Hematopoietic multipotent progenitor cell treated with erythropoietin and hydrocortisone succinate and interleukin-3 and kit ligand, for 6 days (in vitro differentiated cells): Measurements from ENCODE around the gene PPP2R2C.

ENCODE experiments used
- DNase-seq: peaks from one replicate; pipeline ENCODE4 v3.0.0-alpha.2; 2015

The PPP2R2C gene

GRCh38 chr4:6493658-6494304, 21.4 kb upstream of the PPP2R2C start:
- DNase-seq: no peak

GRCh38 chr4:6492861-6493657, 20.6 kb upstream of the PPP2R2C start:
- DNase-seq: no peak

DNA sequence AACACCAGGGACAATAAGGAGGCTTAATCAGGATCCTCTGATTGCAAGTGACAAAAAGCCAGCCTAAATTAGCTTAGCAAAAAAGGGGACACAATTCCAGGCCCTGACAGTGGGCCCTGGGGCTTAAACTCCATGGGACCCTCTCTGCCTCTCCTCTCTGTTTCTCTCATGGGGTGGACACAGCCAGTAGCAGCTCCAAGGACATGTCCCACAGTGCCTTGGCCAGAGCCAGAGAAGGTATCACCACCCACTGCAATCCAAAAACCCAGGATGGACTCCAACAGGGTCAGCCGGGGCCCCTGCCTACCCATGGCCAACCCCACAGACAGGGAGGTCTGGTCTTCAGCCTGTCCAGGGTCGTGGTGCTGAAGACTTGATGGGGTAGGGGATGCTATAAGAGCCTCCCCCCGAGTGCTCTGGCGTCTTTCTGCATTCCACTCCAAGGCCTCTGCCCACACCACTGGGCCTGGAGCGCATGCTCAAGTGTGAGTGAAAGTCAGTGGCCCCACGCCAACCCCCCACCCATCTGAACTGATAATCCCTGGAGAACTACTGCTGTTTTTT, 19.7 kb upstream of the PPP2R2C start:
- DNase-seq: no peak

DNA sequence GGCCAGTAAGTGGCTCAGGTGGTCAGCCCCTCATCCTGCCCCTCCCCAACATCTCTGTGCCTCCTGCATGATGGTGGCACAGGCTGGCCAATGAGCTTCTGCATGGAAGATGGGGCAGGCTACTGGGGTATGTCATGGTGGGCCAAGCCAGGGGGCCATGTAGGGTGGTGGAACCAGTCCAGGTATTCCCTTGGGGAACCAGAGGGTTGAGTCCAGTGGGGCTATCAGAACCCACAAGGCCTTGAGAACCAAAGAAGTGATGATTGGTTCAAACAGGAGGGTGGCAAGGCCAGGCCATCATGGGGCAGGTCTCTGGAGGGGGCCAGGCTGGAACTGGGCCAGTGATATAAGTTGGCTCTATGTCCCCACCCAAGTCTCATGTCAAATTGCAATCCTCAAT, 18.8 kb upstream of the PPP2R2C start:
- no peak for DNase-seq

DNA sequence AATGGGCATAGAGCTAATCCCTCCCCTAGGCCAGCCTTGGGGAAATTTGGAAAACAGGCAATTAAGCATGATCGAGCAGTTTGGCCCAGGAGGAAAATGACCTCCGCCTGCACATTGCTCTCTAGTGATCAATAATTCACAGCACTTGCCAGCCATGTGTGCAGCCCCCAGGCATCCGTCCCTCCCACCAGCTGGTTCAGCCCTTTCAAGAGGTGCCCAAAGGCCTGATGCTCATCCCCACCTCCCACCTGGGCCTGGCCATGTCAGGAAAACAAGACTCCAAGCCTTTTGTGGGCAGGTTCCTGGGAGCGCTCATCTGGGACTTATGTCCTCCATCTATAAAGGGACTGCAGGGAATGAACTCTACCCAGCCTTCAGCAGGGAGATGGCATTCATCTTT, 17.5 kb upstream of the PPP2R2C start:
- no peak for DNase-seq

DNA sequence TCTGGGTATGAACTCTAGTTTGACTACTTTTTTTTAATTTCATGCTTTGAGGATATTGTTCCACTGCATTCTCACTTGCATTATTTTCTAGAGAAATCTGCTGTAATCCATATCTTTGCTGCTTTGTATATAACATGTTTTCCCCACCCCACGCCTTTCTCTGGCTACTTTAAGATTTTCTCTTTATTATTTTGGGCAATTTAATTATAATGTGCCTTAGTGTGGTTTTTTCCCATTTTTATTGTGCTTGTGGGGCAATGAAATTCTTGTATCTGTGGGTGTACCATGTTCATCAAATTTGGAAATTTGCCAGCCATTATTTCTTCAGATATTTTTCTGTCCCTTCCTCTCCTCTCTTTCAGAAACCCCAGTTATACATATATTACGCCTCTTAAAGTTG, 15.1 kb upstream of the PPP2R2C start:
- DNase-seq: no peak

DNA sequence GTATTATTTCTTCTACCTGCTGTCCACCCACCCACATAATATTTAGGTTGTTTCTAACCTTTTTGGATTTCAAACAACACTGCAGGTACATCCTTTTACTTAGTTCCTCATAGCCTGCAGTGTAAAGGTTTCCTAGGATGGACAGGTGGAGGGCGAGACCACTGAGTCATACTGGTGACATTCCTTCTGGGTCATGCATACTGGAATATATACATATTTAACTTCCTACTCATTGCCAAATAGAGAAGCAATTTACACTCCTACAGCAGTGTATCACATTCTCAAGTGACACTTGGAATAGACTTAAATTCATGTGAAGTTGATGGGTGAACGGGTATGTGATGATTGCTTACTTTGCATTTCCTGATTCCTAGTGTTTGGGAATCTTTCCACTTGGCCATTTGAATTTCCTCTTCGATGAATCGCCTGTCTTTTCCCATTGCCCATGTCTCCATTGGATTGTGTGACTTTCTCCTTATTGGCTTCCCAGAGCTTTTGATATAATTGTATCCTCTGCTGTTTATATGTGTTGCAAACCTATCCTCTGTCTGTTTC, 8.2 kb upstream of the PPP2R2C start:
- DNase-seq: no peak

GRCh38 chr4:6478546-6479220, 6.3 kb upstream of the PPP2R2C start:
- DNase-seq: no peak

GRCh38 chr4:6476893-6477292, 4.5 kb upstream of the PPP2R2C start:
- no peak for DNase-seq

DNA sequence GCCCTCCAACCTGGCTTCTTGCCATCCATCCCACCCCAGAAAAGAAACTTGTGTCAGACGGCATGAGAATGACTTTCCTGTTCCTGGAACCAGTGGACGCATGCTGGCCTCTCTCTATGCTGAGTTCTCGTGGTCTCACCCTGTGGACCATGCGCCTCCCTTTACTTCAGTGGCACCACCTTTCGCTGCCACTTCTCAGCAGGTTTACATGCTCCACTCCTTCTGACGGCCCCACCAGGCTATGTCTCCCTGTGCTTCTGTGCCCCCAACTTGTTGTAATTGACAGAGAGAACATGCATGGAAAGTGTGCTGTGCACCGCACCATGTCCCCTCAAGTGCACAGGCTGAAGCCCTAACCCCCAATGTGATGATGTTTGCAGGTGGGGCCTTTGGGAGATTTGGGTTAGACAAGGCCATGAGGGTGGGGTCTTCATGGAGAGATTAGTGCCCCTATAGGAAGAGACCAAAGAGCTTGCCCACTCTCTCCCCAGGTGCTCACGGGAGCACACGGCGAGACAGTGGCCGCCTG, 3.1 kb upstream of the PPP2R2C start:
- DNase-seq: no peak

DNA sequence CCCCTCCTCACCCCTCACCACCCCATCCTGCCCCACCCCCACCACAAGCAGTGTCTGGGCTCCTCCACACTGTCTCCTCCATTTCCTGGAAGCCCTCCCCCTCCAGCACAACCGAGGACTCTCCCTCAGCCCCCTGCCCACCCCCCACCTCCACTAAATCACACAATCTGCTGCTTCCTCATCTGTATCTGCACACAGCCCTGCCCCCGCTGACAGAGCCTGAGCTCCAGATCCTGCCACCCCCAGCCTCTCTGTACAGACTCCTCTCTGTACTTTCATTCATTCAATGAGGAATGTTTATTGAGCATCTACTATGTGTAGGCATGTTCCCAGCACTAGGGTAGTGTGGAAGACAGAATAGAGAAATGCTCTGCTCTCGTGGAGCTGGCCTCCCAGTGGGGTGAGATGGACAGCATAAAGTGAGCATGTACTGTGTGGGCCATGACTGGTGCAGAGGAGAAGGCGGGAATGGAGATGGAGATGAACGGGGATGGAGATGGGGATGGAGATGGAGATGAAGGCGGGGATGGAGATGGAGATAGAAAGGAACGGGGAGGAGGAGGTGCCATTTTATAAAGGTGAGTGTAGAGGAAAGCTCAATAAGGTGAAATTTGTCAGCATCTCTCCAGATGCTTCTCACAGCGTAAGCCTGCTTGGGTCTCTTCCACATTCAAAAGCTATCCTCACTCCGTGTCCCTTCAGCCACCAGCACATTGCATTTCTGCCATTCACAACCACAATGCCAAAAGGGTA, 2.5 kb upstream of the PPP2R2C start:
- no peak for DNase-seq

GRCh38 chr4:6474053-6474568, 1.7 kb upstream of the PPP2R2C start:
- DNase-seq: peak; percentile 54

DNA sequence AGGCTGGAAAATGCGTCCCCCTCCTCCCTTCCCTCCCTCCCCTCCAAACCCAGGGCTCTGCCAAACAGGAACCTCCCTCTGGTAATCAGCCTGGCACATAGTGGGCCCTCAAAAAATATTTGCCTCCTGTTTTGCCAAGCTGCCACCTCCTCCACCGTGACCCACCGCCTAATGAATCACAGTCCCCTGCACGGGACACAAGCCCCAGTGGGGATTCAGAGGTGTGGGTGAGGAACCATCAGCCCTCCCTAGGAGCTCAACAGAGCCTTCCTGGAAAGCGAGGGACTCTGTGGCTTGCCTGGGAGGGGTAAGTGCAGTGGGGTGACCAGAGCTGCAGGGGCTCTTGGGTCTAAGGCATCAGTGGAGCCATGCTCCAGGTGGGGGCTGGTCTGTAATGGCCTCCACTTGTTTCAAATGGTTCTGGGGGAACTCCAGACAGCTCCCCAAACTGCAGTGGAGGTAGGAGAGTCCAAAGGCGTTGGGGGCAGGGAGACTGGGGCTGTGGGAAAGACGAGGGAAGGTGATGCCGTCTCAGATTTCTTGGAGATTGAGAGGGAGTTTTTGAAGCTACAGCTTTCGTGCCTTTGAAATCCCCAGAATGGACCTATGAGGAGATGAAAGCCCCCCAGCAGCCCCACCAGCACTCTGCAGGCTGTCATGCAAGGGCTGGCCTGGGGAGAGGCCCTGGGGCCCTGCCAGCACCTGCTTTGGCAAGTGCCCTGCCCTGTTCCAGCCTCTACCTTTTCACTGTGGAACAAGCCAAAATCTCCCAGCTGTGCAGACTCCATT, 1.0 kb upstream of the PPP2R2C start:
- DNase-seq: no peak

DNA sequence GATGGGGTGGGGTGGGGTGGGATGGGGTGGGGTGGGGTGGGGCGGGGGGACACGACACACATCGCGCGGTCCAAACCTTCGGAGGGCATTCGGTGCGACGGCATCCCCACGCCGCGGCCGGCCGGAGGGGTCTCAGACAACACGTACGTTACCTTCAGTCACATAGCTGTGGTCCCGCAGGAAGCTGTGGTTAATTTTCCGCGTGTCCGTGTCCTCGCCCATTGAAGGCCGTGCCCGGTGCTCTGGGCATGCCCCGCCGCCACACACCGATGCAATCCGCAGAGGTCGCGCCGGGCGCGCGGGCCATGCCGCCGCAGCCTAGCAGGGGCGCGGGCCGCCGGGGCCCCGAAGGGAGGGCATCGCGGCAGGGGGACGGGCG, 417 bp downstream of the PPP2R2C start:
- no peak for DNase-seq

- DNase-seq: no peak
These were observed 957 bp downstream of the PPP2R2C start for GRCh38 chr4:6471307-6472007.

DNA sequence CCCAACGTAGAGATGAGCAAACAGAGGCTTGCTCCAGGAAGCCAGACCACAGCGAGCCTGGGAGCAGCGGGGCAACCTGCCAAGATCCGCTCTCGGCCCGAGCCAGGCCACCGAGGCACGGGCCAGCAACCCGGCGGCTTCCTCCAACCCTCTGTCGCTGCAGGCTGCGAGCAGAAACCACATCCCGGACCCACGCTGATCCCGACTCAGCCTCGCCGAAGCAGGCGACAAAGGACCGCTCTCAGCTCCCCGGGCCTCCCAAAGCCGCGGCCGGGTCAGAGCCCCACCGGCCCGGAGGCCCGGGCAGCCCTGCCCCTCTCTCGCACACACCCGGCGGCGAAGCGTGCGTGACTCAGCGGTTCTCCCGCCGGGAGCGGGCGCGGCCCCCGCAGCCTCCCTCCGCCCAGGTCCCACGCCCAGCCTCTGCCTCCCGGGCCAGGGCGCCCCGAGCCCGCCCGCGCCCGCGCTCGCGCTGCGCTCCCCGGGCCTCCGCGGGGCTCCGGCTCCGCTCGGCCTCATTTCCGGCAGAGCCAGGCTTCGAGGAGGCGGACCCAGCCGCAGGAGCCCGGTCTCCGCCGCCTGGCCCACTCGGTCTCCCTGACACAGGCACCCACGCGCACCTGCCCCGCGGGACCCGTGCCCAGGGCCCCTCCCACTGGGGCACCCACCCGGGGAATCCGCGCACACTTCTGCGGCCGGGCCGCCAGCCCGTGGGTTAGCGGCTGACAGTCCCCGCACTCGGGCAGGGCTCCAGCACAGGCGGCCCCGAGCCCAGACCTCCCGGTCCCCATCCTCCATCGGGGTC, 1.7 kb downstream of the PPP2R2C start:
- DNase-seq: peak; percentile 39

- DNase-seq: no peak
These were observed 2.4 kb downstream of the PPP2R2C start for GRCh38 chr4:6469898-6470501.

DNA sequence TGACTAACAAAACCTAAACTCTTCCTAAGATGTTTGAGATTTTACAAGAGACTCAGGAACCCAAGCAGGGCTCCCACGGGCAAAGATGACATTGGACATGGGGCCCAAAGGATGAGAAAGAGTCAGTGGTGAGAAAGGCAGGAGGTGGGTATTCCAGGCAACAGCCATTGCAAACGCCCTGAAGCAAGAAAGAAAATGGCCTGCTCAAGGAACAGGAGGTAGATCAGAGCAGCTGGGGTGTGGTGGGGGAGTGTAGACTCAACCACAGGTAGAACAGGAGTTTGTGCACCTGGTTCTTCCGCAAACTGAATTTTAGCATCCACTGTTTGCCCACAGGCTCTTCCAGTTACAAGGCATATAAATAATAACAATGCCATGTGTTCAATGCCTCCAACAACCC, 3.3 kb downstream of the PPP2R2C start:
- DNase-seq: no peak

DNA sequence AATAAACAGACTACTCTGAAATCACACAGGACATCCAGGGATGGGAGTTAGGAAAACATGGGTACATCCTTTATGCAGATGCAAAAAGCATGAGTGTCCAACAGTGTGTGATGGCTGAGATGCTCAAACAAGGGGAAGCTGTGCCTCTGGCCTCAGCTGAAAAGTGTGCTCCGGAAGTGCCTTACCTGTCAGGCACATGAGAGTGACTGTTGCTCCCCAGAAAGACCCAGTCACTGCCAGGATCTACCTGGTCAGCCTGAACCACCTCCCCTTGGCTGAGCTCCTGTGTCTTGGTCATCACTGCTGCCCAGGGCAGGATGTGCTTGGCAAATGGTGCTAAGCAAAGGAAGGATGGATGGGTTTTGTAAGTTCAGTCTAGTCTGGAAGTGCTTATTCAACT, 4.0 kb downstream of the PPP2R2C start:
- DNase-seq: no peak
